ENCODE results near the gene TGFBI.

DNA sequence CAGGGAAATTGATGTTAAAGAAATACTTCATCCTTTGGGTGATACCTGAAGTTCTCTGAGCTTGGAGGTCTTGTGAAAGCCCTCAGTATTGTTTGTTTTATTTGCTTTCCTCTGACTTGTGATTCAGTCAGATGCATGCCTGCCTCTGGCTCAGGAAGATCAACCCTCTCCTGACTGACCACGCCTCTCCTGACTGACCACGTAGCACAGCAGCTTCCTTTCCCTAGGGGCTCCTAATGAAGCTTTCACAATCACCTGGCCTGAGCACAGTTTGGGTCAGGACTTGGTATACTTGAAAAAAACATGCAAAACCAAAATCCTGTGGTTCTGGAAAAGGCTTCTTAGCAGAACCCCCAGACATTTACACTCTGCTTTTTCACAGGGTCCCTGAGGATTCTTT, 3.8 kb downstream of the TGFBI start:
- TF ChIP-seq POLR2A (IDR thresholded peaks at IDR 0.05; ENCODE audit: extremely low read depth, insufficient read length) (no peak), CTCF (IDR thresholded peaks at IDR 0.05; ENCODE audit: low read depth, low read length) (no peak), MYC (IDR thresholded peaks at IDR 0.05; ENCODE audit: low read depth, low read length) (no peak)
- TF ChIP-seq, protein P1, sequence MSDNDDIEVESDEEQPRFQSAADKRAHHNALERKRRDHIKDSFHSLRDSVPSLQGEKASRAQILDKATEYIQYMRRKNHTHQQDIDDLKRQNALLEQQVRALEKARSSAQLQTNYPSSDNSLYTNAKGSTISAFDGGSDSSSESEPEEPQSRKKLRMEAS (IDR thresholded peaks at IDR 0.05; ENCODE audit: low read depth, low read length) = no peak

Measured in NB4 (cell line).